Dermis blood vessel endothelial cell (primary cell): ENCODE measurements around the gene SPOCK3. TPM values are rescaled to one million over a fixed set of nuclear protein-coding genes. Genes with fewer than 3 reads are reported as not detected.
"Not testable (repeated sequence)": the region's sequence is repeated elsewhere in the genome, so short reads cannot be mapped to it uniquely, and the experiment has no call there.

Experiments
- DNase-seq: peaks from one replicate; pipeline ENCODE4 v3.0.0; 2010
- total RNA-seq: library from RNA; depleted of rRNA; stranded (reverse); fragments of >200 nt; gene quantifications from 2 replicates; pipeline ENCODE4 v1.2.3, GENCODE V29; 2014

The SPOCK3 gene
- total RNA-seq = not detected in 2 replicates

GRCh38 chr4:167234316-167234881, at the start of gene SPOCK3:
TSS of gene SPOCK3 (minus strand) at chr4:167234494.
- DNase-seq = peak; percentile 6

- DNase-seq = no peak
Observed at GRCh38 chr4:167282171-167282864, 48.0 kb upstream of the SPOCK3 start.

- not testable (repeated sequence) for DNase-seq
Observed at GRCh38 chr4:167281545-167281944, 47.3 kb upstream of the SPOCK3 start.

- no peak for DNase-seq
Observed at GRCh38 chr4:167274351-167274750, 40.1 kb upstream of the SPOCK3 start.

GRCh38 chr4:167265231-167265630, 30.9 kb upstream of the SPOCK3 start:
- no peak for DNase-seq

GRCh38 chr4:167248271-167248670, 14.0 kb upstream of the SPOCK3 start:
- no peak for DNase-seq

GRCh38 chr4:167239627-167240026, 5.3 kb upstream of the SPOCK3 start:
- no peak for DNase-seq

- DNase-seq = no peak
Observed at GRCh38 chr4:167238226-167238625, 3.9 kb upstream of the SPOCK3 start.

GRCh38 chr4:167233685-167234315, 494 bp downstream of the SPOCK3 start:
- DNase-seq = no peak

- no peak for DNase-seq
Observed at GRCh38 chr4:167232805-167233684, 1.2 kb downstream of the SPOCK3 start.

GRCh38 chr4:167230744-167231143, 3.5 kb downstream of the SPOCK3 start:
- DNase-seq = no peak

GRCh38 chr4:167222099-167222498, 12.2 kb downstream of the SPOCK3 start:
- no peak for DNase-seq

GRCh38 chr4:167221084-167221483, 13.2 kb downstream of the SPOCK3 start:
- DNase-seq = no peak

GRCh38 chr4:167218022-167218608, 16.2 kb downstream of the SPOCK3 start:
- no peak for DNase-seq

GRCh38 chr4:167216783-167217182, 17.5 kb downstream of the SPOCK3 start:
- no peak for DNase-seq

- DNase-seq = no peak
Observed at GRCh38 chr4:167210166-167210565, 24.1 kb downstream of the SPOCK3 start.

GRCh38 chr4:167196344-167197012, 37.8 kb downstream of the SPOCK3 start:
- no peak for DNase-seq

GRCh38 chr4:167190379-167190778, 43.9 kb downstream of the SPOCK3 start:
- no peak for DNase-seq

GRCh38 chr4:167185465-167185864, 48.8 kb downstream of the SPOCK3 start:
- no peak for DNase-seq

GRCh38 chr4:167183036-167183435, 51.3 kb downstream of the SPOCK3 start:
- DNase-seq = no peak

GRCh38 chr4:167177925-167178324, 56.4 kb downstream of the SPOCK3 start:
- DNase-seq = no peak

GRCh38 chr4:167176723-167177367, 57.4 kb downstream of the SPOCK3 start:
- DNase-seq = no peak
